ENCODE measurements around the gene SYT6.

Gene SYT6

DNA sequence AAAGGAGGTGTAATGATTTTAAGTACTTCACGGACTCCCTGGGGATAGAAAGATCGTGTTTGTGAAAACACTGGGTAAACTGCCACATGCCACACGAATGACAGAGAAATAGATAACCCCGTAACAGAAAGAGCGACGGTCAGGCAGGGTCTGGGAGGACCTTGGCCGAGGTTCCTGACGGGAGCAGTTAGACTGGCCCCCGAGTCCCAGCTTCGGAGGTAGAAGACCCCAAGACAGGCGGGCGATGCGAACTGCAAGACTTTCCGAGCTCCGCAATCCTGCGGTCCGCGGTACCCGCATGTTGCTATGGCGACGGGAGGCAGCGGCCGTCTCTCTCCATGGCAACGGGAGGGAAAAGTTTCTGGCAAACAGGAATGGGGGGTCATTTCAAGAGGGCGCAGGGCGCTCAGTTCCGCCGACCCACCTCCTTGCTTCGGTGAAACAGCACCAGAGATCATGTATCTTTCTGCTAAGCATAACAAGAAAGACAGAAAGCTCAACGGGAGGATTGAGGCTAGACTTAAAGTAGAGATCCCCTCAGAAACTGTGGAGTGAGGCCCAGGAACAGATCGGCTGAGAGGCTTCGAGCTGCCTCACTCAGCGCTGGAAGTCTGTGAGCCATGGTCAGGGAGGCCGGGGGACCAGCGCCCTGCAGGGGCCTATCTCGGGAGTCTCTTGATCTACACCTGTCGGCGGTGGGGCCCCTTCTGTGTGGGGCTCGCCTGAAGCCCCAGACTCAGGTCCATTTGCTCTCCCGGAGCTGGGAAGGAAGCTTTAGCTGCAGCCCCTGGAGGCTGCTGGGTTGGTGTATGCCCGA lies 685 bp upstream of the SYT6 start:
- no peak for DNase-seq (ENCODE audit: low spot score)

DNA sequence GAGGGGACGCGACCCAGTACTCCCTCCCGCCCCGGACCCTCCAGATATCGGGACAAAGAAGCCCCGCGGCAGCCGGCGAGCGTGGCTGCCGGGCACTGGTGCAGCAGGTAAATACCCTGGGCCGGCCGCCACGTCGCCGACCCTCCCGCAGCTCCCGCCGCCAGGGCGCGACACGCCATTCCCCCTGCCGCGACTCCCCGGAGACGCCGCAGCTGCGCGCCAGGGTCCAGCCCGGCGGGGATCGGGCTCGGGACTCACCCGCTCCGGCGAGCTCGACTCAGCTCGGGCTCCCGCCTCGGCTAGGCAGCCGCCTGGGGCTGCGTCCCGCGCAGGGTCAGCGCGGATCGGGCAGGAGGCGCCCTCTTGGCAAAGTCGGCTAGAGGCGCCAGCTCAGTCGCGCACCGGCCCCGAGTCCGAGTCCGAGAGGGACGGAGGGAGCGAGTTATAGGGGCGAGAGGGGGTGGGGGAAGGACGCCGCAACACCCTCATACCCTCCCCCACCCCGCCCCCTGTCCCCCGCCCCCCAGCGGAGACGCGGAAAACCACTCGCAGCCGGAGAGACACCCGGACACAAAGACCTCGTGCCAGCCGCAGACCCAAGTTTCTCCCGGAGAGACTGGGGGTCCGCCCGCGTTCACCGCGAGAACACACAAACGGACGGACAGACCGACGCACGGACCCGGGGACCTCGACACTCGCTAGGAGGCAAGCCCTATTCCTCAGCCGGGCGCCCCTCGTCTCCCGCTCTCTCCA lies 985 bp downstream of the SYT6 start:
- peak; percentile 44 for DNase-seq (ENCODE audit: low spot score)

DNA sequence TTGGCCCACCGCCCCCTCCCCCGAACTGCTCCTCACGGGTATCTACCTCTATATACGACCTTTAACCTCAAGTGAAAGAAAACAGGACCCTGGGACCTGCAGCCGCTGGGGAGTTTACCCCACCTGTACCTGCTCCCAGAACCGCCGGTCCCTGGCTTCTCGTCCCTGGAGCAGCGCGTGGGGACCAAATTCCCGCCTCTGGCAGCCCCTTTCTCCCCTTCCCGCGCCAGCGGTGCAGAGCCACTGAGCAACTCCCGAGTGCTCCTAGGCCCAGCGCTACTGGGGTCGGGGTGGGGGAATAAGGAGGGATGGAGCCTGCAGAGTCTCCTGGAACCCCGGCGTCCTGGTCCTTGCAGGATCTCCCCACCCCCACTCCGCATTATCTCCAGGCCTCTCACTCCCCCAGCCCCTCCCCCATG lies 1.6 kb downstream of the SYT6 start:
- DNase-seq (ENCODE audit: low spot score): no peak

DNA sequence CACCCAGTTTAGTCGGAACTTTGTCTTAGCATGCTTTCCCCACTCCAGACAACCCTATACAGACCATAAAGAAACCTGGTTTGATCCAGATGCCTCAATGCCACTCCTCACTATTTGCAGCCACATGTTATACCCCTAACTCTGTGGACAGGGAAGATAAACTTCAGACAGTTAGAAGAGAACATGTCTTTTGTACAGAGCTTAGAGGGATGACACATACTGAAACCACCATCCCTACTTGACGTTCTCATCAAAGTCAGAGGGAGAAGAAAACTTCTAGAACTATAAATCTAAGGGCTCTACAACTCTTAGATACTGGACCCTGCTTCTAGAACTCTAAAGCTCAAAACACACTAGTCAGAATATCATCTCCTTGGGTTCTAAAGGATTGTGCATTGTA lies 3.7 kb downstream of the SYT6 start:
- no peak for DNase-seq (ENCODE audit: low spot score)

DNA sequence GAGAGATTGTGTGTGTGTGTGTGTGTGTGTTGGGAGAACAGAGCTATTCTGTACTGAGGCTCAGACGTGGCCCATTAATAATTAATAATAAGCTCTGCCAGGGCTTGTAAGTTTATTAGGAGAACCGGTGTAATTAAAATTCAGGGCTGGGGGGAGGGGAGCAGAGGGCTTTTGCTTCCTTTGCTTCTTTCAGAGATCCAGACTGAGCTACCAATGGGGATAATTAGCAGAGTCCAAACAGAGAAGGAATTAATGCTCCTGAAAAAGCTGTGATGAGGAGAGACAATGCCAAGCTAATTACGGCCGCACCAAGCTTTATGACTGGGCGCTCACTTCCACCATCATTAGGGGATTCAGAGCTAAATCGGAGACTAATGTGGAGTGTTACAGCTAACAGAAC lies 4.5 kb downstream of the SYT6 start:
- DNase-seq (ENCODE audit: low spot score): no peak

DNA sequence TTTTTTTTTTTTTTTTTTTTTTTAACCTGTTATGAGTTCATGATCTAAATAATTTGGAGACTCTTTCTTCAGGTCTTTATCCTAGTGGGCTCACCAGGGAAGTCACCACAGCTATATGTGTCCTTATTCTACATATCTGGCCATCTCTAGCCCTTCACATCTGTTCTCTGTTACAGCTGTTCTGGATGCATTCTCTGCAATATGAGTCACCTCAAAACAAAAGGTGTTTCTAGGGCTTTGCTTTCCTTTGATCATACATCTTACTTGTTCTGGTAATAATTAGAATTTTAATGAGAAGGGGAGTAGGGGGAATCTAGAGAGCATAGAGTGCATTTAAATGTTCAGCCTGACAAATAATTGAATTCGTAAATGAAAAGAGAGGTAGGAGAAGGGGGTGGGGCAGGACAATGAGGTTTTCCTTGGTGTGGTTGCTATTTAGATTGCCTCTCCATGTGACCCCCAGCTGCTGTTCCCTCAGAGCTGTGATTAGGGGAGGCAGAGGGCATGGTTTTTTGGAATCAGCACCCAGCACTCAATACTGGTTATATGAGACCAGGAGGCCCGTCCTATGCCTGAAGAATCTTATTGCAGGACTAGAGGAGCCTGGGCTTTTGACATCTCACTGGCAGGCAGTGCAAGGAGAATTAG lies 8.0 kb downstream of the SYT6 start:
- no peak for DNase-seq (ENCODE audit: low spot score)

DNA sequence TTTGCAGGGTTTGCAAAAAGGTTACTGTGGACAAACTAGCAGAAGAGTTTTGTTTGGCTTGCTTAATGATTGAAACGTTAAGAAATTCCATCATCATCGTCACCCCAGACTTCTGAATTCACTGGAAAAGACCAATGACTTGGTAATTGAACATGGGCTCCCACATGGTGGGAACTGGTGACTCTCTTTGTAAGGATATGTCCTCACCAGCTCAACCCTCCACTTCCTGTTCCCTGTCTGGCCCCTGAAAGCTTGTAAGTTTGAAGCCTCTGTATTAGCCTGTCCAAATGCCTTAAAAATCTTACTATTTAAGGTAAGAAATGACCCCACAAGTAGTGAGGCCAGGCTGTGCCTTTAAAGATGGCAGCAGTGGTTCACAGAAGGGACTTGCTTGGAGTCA lies 9.7 kb downstream of the SYT6 start:
- no peak for DNase-seq (ENCODE audit: low spot score)

DNA sequence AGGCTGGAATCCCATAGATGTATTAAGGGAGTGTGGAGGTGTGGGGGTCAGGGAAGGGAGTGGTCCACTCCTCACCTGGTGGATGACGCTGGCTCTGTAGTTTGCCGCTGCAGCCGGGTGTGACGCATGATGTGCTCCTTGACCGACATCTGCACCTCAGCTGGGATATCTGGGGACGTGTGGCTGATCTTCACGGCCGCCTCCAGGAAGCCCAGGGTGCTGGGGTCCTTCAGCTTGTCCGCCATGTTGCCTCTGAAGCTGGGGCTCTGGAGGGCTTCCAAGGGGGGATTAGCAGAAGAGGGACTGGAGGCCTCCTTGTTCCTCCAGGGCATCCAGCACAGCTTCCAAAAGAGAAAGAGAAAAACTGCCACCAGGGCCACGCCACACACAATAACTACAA lies 14.1 kb downstream of the SYT6 start:
- no peak for DNase-seq (ENCODE audit: low spot score)

DNA sequence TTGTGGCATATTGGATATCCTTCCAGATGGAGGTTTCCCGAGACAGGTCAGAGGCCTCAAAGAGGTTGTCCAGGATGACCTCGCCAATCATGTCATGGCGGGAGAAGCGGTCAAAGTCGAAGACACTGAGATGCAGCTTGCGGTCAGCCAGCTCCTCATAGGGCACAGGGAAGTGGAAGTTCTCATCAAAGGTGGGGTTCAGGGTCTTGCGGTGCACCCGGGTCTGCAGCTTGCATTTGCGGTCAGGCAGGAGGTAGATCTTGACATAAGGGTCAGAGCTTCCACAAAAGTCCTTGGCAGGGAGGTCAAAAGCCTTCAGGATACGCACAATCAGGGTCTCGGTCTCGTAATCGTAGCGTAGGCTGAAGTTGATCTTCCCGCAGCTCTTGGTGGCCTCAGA lies 16.2 kb downstream of the SYT6 start:
- no peak for DNase-seq (ENCODE audit: low spot score)

DNA sequence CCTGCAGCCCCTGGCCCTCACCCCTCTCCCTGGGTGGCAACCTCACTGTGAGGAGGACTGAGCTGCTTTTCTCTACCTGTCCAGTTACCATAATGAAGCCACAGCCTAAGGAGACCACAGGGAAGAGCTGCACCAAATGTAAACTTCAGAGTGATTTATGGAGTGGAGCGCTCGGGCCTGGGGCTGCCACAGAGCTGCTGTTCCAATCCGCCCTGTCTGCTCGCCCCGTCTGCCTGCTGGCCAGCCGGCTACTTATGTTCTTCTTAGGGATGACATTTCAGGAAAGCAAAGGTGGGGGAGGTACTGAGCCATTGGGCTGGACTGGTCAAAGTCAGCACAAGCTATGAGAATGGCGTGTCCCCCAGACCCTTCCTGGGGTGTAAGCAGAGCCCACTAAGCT lies 17.9 kb downstream of the SYT6 start:
- no peak for DNase-seq (ENCODE audit: low spot score)

DNA sequence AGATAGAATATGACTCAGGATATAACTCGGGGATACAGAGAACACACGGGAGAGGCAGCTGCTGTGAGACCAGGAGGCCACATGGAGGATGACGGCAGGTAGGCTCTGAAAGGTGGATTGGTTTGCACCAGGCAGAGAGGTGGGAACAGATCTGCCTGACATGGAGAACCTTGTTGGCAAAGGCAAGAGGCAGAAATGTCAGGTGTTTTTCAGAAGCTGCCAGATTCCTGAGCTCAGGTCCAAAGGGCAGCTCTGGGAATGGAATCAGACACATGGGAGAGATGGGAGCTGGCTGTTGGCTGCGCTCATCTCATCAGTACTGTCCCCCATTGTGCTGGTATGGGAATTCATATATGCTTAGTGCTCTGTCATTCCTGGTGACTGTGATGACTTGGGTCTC lies 19.2 kb downstream of the SYT6 start:
- DNase-seq (ENCODE audit: low spot score): no peak

DNA sequence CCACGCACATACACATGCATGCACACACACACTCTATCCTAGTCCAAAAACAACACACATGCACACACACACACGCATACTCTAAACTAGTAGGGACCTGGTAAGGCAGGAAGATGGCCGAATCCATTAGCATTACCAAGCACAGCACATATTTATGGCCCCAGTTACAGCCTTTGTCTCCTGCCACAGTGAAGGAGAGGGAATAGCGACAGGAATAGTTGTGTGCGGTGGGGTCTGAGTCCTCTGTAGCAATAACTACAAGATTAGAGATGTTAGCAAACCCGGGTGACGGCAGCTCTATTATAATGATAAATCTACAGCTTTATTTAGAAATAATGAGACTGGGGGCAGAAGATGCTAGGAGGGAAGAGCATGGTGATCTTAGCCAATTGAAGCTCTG lies 20.5 kb downstream of the SYT6 start:
- no peak for DNase-seq (ENCODE audit: low spot score)

DNA sequence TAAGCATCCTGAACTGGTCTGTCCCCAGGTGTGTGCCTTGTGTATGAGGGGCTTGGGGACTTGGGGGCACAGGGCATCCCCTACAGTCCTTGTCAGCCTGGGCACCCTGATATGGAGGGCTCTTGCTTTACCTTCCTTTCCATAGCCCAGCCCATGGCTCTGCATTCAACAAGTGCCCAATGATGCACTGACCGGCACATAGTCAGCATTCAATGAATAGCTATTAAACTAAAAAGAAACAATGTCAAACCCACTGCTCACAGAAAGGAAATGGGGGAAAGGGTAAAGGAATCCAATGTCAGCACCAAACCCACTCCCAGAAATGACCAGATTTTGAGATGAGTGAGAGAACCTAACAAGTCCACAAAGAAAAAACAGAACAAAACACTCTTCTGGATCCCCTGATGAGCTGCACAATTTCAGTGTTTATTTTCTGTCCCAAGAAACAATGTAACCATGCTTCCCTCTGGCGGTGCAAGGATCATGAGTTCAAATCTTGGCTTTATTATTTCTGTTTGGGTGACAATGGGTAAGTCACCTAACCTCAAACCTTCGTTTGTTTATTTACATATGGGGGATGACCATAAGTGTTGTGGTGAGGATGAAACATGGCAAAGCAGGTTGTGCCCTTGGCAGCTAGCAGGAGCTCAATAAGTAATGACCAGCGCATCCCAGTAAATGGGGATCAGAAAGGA lies 22.0 kb downstream of the SYT6 start:
- DNase-seq (ENCODE audit: low spot score): no peak

DNA sequence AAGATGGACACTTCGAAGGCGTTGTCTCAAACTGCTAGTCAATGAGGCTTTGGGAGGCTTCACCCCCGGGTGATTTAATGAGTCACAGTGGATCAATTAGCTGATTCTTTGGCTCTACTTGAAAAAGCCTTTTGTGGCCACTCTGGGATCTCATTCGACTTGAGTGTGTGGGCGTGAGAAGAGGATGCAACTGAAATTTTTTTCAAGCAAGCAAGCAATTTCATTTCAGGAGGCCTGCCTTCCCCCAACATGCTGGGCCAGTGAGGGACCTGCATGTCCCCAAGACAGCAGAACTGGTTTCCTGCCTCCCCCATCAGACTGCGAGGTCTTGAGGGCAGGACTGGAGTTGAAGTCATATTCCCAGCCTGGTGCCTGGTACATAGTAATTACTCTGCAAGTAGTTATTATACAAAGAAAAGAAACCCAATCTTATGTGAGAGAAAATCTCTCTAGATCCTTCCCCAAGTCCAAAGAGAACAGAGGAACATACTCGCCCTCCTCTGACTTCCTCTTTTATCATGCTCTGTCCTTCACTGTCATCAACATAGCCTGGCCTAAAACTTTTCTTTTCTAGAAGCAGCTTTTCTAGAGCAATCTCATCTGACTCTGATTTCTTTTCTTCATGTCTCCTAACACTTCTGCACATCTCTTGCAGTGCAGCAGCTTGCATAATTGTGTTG lies 22.7 kb downstream of the SYT6 start:
- no peak for DNase-seq (ENCODE audit: low spot score)

DNA sequence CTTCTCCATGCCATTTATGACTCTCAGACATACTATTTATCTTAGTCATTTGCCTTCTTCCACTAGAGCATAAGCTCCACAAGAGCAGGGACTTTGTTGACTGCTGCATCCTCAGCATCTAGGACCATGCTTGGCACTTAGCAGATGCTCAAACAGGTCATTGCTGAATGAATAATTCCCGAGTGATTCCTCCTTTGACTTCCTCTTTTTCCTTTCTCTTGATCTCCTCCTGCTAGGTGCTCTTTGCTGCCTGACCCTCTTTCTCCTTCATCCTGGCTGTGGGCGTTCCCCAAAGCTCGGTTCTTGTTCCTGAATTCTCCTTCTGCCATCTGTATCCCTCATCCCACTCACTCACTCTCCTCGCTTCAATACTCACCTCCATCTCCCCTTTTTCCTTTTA lies 23.5 kb downstream of the SYT6 start:
- no peak for DNase-seq (ENCODE audit: low spot score)

DNA sequence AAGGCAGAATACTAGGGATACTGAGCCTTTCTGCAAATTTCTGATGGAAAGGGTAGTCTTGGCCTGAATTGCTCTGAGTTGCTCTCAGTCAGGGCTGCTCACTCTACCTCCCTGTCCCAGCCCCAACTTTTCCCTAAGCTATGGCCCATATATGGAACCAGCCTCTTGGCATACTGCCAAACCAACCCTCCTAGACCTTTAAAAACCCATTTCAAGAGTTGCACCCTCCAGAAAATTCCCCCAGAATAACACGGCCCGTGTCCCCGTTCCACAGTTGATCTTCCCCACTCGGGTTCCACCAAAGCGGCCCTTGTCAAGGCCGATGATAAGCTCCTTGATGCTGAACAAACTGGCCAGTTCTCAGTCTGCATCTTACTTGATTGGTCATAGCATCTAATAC lies 25.4 kb downstream of the SYT6 start:
- DNase-seq (ENCODE audit: low spot score): no peak

DNA sequence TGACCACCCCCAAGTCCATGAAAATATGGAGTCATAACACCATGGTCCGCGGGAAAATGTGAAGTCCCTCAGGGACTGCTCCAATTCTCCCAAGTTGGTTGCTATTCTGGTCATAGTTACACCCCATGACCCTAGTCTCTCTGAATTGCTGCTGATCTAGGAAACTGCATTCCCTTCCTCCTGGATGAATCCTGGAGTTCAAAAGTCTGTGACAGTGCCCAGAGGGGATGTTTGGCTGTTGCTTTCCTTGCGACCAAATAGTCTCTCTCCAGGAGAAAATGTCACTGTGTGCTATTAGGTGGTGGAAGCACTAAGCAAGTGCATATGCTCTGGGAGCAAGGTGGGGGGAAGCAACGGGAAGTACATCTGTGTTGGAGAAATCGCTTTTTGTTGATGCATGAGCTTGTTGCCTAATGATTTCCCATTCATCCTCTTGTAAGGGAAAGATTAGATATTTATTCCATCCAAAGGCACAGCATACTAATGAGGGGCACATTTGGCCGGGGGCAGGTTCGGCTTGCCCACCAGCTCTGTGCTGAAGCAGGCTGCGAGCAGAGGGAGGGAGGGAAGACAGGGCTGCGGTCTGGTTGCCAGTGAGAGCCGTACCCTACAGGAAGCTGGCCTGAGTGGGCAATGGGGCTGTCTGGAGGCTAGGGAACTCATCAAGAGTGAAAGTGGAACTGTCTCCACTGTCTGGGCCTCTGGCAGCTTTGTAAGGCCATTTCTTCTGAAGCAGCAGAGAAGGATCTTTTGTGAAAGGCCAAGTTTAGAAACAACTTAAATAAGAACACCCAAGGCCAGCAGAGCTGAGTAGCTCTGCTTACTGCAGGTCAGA lies 27.2 kb downstream of the SYT6 start:
- no peak for DNase-seq (ENCODE audit: low spot score)

DNA sequence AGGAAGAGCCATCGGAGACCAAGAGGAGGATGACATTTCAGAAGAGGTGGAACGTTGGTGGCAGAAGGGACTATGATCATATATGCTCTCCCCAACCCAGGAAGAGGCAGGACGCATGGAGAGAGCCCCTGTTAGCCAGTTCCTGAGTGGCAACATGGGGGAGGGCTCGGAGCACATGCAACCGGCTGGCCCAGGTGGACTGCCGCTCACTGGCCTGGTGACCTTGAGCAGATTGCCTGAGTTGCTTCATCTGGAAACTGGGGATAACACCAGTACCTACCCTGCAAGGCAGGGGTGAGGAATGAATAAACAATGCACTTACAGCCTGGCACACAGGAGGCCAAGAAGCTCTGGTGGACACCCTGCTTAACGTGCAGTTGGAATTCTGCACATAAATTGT lies 29.0 kb downstream of the SYT6 start:
- DNase-seq (ENCODE audit: low spot score): no peak

DNA sequence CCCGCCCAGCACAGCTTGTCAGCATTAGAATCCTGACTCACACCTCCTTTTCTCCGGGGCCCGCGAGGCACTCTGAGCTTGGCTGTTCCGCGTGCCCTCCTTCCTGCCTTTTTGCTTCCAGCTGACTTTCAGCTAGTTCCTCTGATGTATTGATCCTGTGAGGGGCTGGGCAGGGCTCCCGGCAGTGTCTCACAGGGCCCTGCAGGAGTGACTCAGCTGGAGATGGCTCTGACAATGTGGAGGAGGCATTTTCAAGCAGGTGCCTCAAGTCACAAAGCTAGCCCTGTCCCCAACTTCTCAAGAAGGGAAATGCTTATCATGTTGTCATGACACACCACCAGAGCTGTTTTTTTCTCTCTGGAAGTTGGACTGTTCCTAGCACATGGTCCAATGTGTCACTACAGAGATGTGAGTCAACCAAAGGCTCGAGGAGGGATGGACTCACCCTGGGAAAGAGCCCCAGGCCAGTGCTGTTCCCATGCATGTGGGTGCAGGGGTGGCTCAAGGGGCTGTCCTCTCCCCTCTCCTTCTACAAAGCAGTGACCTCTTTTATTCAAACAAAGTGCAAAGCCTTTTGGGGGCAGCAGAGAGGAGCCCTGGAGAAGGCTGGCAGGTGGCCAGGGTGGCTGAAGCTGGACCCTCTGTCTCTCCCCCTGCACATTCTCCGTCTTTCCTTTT lies 30.6 kb downstream of the SYT6 start:
- no peak for DNase-seq (ENCODE audit: low spot score)

DNA sequence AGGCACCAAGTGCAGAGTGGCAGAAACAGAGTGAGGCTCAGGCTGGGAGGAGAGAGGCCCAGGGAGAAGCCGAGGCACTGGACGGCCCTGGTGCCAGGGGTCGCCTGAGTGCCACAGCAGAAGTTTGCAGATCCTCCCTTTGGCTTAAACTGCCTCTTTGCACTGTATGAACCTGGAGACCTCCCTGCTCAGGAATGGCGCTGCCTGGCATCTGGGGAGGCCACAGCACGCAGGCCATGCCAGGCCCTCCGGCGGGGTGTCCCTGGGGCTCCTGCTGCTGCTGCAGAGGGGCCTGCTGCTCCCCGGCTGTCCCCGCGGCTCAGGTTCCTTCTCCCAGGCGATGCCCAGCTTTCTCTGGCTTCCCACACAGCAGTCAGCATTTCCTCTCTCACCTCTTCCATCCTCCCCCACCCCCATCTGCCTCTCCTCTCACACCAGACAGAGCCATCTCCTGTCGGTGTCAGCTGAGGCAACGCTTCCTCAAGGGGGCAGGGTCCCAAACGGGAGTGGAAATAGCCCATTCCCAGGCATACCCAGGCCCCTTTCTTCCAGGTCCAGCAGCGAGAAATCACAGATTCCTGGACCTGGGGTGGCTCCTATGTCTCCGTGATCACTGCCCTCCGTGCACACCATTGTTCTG lies 35.2 kb downstream of the SYT6 start:
- no peak for DNase-seq (ENCODE audit: low spot score)

Data from HuH-7.5 (cell line).